ENCODE data around the gene ITIH1.

The ITIH1 gene

GRCh38 chr3:52834871-52835501, 57.6 kb downstream of the ITIH1 start, which contains the start of gene MUSTN1:
Gene MUSTN1, minus strand, starts transcription at chr3:52835019. Its CDS starts 71 bp downstream, at chr3:52834948.
- in situ Hi-C loops (cut with HindIII; ENCODE audit: low sequenced_read_pairs), result loop anchor here (5.0 kb wide), 3 partner anchors 53 to 98 kb away; partner anchors contain the start of gene STIMATE

DNA sequence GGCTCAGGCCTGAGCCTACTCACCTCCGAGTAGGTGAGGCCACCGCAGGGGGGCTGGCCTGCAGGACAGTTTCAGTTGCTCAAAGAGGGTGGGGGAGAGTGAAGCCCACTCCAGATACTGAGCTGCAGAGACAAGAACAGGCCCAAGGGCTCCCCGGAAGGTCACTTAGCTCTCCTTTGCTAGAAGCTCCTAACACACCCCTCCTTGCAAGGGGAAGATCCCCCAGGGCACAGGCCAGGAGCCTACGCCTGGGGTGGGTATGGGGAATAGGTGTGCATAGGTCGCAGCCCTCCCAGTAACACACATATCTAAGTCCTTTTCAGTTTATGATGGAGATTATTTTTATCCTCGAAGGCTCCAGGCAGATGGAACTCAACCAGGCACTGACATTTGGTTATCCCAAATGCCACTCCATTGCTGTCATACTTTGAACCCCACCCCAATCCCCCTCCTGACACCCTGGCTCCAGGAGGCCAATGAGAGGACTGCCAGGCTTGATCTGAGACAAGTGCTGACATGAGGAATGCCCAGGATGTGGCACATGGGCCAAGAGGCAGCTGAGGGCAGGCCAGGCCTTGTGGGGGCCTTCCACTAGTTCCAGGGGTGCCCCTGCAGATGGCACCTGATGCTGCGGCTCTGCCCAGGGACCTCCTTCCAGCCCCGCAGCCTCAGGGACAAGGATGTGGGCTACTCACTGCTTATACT, 58.5 kb downstream of the ITIH1 start:
- in situ Hi-C loops (cut with HindIII; ENCODE audit: low sequenced_read_pairs), result loop anchor here (5.0 kb wide), 3 partner anchors 54 to 99 kb away; partner anchors contain the start of gene STIMATE

GRCh38 chr3:52836471-52836845, 59.1 kb downstream of the ITIH1 start:
- in situ Hi-C loops (cut with HindIII; ENCODE audit: low sequenced_read_pairs), result loop anchor here (5.0 kb wide), 3 partner anchors 54 to 99 kb away; partner anchors contain the start of gene STIMATE

DNA sequence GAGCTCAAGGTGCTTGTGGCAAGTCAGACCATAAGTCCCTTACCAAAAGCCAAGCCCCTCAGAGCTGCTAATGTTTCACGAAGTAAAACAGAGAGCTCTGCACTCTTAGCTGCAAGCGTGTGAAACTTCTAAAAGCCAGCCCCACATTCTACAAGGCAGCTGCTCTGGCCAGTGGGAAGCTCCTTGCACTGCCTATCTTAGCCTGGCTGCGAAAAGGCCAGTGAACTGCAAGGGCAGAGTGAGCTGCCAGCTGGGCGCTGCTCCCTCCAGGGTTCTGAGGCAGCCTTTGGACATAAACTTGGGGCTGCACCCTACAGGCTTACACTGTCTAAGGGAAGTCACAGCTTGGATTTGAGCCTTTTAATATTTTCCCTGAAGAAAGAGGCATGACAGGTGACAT, 59.6 kb downstream of the ITIH1 start:
- in situ Hi-C loops (cut with HindIII; ENCODE audit: low sequenced_read_pairs), result loop anchor here (5.0 kb wide), 3 partner anchors 55 to 100 kb away; partner anchors contain the start of gene STIMATE

- in situ Hi-C loops (cut with HindIII; ENCODE audit: low sequenced_read_pairs), result loop anchor here (5.0 kb wide), 3 partner anchors 56 to 101 kb away; partner anchors contain the start of gene STIMATE
These were observed 61.3 kb downstream of the ITIH1 start for GRCh38 chr3:52838561-52839267.

- in situ Hi-C loops (cut with HindIII; ENCODE audit: low sequenced_read_pairs), result loop anchor here (5.0 kb wide), 3 partner anchors 57 to 102 kb away; partner anchors contain the start of gene STIMATE
These were observed 61.8 kb downstream of the ITIH1 start for GRCh38 chr3:52839268-52839575.

GRCh38 chr3:52839892-52840545, 62.6 kb downstream of the ITIH1 start:
- in situ Hi-C loops (cut with HindIII; ENCODE audit: low sequenced_read_pairs), result loop anchor here (5.0 kb wide), 3 partner anchors 57 to 103 kb away; partner anchors contain the start of gene STIMATE

- in situ Hi-C loops (cut with HindIII; ENCODE audit: low sequenced_read_pairs), result no loop called here
These were observed 64.0 kb downstream of the ITIH1 start for GRCh38 chr3:52841211-52841980.

Data from endothelial cell of hepatic sinusoid (primary cell).